ENCODE data around the gene WDR87.

- TF ChIP-seq POLR2AphosphoS5 (IDR thresholded peaks at IDR 0.05; ENCODE audit: low read depth, low read length) (no peak), POLR2A (IDR thresholded peaks at IDR 0.05; ENCODE audit: low read depth, low read length) (no peak), TAF1 (IDR thresholded peaks at IDR 0.05; ENCODE audit: borderline replicate concordance, low read depth, low read length) (no peak)
Measured at GRCh38 chr19:37947778-37948177, 41.4 kb upstream of the WDR87 start.
